Midbrain (tissue), 1 donor: ENCODE measurements around the gene LSAMP.

Experiments
- DNase-seq: peaks from one replicate; lab custom pipeline; 2025; lab: John Stamatoyannopoulos, UW

Gene LSAMP

GRCh38 chr3:115839246-115839645, 606.0 kb downstream of the LSAMP start:
- DNase-seq: no peak

- DNase-seq: no peak
These were observed 606.5 kb downstream of the LSAMP start for GRCh38 chr3:115838786-115839185.

- peak; percentile 9 for DNase-seq
These were observed 608.3 kb downstream of the LSAMP start for GRCh38 chr3:115836944-115837343.

GRCh38 chr3:115835946-115836345, 609.3 kb downstream of the LSAMP start:
- no peak for DNase-seq

- DNase-seq: no peak
These were observed 611.2 kb downstream of the LSAMP start for GRCh38 chr3:115834068-115834467.

DNA sequence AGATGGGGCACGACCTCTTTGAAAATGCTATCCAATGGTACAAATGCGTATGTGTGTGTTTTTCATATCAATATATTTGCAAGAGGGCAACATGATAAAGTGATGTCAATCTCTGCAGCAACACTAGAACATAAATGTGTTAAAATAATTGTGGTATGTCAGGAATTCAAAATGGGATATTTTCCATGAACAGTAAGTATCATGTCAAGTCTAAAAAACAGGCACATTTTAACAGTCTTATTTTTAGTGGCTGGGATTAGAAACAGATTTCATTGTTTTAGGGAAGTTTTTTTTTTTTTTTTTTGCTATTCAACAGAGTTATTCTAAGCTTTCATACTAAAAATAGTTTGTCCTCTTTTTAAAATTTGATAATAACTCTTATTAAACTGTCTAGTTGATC, 612.2 kb downstream of the LSAMP start:
- DNase-seq: no peak

DNA sequence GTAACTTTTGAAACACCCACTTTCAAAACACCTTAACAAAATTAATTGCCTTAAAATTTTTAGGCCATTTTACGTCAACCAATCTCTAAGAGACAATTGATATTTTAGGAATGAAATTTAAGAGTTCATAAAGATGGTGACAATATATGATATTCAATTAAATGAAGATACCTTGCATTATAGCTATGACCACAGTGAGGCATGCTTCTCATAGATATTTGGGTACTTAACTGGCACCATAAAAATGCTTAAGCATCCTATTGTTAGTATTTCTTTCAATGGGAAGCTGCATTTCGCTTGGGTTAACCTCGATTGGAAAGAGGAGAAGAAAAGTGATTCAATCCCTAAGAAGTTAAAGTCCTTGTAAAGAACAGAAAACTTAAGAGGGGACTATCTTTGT, 613.0 kb downstream of the LSAMP start:
- DNase-seq: no peak

GRCh38 chr3:115831864-115832263, 613.4 kb downstream of the LSAMP start:
- DNase-seq: no peak

GRCh38 chr3:115830764-115831395, 614.4 kb downstream of the LSAMP start:
- DNase-seq: no peak

DNA sequence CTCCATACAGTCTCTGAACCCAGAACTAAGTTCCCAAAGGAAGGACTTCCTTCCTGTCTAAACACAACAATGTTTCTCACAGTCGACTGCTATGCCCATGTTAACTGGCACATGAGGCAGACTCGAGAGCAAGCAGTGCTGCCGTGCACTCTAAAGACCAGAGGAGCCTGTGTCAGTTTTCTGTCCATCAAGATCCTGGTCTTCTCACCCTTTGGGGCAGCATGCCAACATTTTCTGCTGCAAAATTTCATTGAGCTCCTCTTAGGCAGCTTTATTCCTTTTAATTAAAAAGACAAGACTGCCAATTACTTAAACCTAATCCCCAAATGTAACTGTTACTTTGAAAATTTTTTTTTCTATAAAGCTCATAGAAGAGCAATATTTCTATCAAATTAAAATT, 616.9 kb downstream of the LSAMP start:
- DNase-seq: no peak

GRCh38 chr3:115827495-115827894, 617.8 kb downstream of the LSAMP start:
- no peak for DNase-seq

DNA sequence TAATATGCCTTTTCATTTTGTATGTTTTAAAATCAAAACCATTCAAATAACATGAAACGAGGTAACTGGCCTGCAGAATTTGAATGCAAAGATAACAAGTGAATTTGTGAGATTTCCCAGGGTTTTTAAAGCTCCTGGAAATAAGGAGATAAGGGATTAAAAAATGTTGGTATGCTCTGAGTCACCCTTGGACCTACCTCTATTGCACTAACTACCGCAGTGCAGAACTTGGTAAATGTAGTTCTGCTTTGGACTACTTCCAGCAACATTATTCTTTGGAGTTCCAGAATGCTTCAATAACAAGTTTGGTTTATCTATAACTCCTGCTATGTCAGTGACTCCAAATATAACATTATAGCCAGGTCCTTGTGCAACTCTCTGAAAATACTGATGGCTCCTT, 620.2 kb downstream of the LSAMP start:
- DNase-seq: no peak

DNA sequence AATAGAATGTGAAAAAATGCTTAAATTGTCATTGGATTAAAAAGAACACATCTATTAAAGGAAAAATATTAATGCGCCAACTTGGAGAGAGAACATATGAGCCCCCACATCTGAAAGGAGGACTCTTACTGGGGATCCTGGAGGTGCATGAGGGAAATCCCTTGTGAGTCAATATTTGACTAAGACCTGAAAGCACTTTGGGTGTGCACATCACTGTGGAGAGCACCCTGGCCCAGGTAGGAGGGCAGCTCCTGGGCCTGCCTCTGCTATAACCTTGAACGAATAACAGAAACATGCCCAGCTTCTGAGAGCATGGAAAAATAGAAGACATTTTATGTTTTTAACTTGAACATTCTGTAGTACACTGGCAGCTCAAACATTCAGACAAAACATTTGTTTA, 622.2 kb downstream of the LSAMP start:
- DNase-seq: no peak

DNA sequence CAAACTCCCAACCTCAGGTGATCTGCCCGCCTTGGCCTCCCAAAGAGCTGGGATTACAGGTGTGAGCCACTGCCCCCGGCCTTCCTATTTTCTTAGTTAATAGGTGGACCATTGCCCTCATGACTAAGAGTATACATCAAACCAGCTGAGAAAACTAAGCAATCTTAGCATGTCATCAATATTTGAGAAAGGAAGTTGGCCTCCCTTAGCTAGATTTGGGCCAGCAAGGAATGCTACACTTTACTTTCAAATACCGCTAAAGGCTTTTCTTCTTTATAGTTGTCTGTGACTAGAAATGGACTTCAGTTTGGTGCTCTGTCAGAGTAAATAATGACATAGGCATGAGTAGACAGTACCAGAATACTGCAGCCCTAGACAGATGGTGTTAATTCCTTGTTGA, 622.7 kb downstream of the LSAMP start:
- DNase-seq: no peak

GRCh38 chr3:115819785-115820384, 625.4 kb downstream of the LSAMP start:
- DNase-seq: peak; percentile 87

GRCh38 chr3:115814778-115815380, 630.4 kb downstream of the LSAMP start:
- DNase-seq: peak; percentile 79

DNA sequence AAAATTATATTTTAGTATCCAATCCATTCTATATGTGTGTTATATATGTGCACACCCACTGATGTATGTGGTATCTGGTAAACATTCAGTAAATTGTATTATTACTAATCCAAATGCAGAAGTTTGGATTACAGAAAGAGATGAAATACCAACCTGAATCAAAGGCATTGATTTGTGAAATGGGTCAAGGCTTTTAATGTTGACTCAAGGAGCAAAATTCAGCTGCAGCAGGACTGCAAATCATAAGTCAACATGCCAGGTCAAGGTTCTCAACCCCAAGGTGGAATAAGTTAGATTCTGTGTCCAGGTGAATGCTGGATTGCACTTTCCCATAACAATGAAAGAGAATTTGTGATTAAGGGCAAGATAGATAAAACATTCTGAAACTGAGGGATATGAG, 631.3 kb downstream of the LSAMP start:
- DNase-seq: no peak

GRCh38 chr3:115808816-115809215, 636.5 kb downstream of the LSAMP start:
- no peak for DNase-seq

DNA sequence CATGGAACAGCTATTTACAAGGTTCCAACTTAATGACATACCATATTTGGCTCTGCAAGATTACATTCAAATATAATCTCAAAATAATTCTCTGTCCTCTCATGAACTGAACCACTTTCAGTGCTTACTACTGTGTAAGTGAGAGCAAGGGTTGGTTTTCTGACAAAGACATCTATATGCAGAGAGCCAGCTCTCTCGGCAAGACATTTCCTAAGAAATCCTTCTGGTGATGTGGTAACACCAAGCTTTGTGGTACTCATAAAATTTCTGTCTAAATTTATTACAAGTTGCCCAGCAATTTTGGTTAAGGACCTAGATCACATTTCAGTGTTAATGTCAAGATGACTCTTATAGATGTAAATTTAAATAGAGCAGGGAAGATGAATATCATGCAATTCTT, 637.0 kb downstream of the LSAMP start:
- DNase-seq: no peak

DNA sequence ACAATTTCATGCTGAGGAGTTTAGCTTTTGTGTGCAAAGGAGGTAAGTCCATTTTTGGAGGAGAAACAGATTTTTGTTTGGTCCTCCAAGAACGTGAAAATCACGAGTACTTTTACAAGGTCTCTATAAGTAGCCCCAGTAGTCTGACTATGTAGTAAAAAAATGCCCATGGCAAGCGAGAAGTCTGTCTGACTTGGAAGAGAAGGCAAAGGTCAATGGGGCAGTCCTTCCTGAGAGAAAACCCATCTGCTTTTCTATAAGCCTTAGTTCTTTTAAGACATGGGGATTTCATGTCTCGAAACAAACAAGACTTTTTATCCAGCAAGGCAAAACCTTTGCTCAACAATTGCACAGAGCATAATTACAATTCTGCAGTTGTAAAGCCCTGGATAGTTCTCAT, 638.8 kb downstream of the LSAMP start:
- DNase-seq: no peak

DNA sequence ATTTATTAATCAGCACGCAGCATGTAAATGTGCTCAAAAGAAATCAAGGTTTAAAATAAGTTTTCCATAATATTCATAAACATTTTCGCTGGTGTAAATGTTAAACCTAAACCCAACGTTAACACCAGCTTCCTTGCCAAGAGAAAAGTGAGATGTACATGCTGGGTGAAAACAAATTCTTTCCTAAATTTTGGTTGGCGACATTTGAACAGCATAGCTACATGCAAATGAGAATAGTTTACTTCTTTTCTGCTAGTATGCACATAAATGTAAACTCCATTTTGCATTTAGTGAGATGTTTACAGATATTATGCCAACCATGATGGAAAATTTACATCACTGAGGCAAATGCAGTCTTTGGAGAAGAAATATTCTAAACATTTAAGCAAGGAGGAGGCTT, 639.8 kb downstream of the LSAMP start:
- DNase-seq: no peak

- no peak for DNase-seq
These were observed 640.6 kb downstream of the LSAMP start for GRCh38 chr3:115804713-115805119.

DNA sequence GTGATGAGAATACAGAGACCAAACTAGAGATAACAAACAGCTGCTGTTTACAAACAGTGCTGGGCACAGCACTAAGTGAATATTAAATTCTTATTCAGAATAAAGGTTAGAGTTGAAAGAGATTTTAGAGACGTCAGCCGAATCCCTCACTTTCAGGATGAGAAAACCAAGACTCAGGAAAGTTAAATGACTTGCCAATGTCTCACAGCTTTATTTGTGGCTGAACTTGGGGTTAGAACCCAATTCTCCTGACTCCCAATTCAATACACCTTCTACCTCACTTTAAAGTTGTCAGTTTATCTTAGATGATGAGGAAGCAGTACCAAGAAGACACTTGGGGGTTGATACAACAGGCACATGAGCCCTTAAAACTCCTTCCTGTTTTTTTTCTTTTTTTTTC, 641.1 kb downstream of the LSAMP start:
- DNase-seq: no peak

GRCh38 chr3:115803661-115804060, 641.6 kb downstream of the LSAMP start:
- DNase-seq: no peak
